Right lobe of liver (tissue), 6 donors: ENCODE measurements around the gene RAB3GAP1. TPM values are rescaled to one million over a fixed set of nuclear protein-coding genes. Genes with fewer than 3 reads are reported as not detected.

Experiments
- ATAC-seq, 4 donors: fragments of 200-7000 bp; cut with Tn5 transposase; one replicate each; pipeline ENCODE4 v1.9.1; 2020; ENCODE audit warnings: mild to moderate bottlenecking in 4 of 4, moderate library complexity in 4 of 4
- DNase-seq, 3 donors: peaks; one replicate each; pipeline ENCODE4 v3.0.0-alpha.2; 2020
- H3K27ac ChIP-seq, 3 donors: fragments of 200-600 bp; one replicate each; pipeline ENCODE4 v1.8.0; 2022
- H3K27me3 ChIP-seq, 2 donors: fragments of 200-600 bp; one replicate each; pipeline ENCODE4 v1.8.0; 2022
- H3K36me3 ChIP-seq, 4 donors: fragments of 200-600 bp; sonication (generic) in 1 of 4; one replicate each; pipeline versions ENCODE4 v1.5.1 to v1.8.0; 2017 to 2022; ENCODE audit warnings: control low read depth in 1 of 4
- H3K4me1 ChIP-seq, 4 donors: fragments of 200-600 bp; sonication (generic) in 1 of 4; one replicate each; pipeline versions ENCODE4 v1.5.1 to v1.8.0; 2017 to 2022; ENCODE audit warnings: control low read depth in 1 of 4
- H3K4me3 ChIP-seq, 3 donors: fragments of 200-600 bp; one replicate each; pipeline ENCODE4 v1.8.0; 2022
- H3K9me3 ChIP-seq, 4 donors: fragments of 200-600 bp; sonication (generic) in 1 of 4; one replicate each; pipeline versions ENCODE4 v1.5.1 to v1.8.0; 2017 to 2022; ENCODE audit warnings: control low read depth in 1 of 4
- CTCF ChIP-seq, 4 donors: fragments of 200-600 bp in 3 of 4; fragments of 450-650 bp in 1 of 4; IDR thresholded peaks; one replicate each; pipeline versions ENCODE4 v1.5.1 to v1.8.0; 2016 to 2022; ENCODE audit warnings: antibody characterized with exemption in 4 of 4, mild to moderate bottlenecking in 2 of 4
- POLR2A ChIP-seq: fragments of 450-650 bp; IDR thresholded peaks from one replicate; pipeline ENCODE4 v1.6.1; 2017; ENCODE audit warnings: antibody characterized with exemption, mild to moderate bottlenecking
- WGBS: methylation state at CpG from one replicate; pipeline ENCODE4 v1.1.6; 2018; ENCODE audit warnings: low coverage, low lambda C conversion rate; ENCODE audit not compliant: insufficient coverage; ENCODE audit errors: missing lambda C conversion rate; 5-methylcytosine and 5-hydroxymethylcytosine counted together
- intact Hi-C, 2 donors: fragments of 100-400 bp; cut with DNase I; formaldehyde crosslinking; loops; one replicate each; pipeline versions ENCODE4 v1.11.2 to v1.14.1; 2022
- total RNA-seq, 6 experiments: library from RNA; depleted of rRNA in 2 of 6; stranded (reverse); fragments of >200 nt in 2 of 6; fragmentation: NEBNext Ultra II Directional in 3 of 6; extraction: Animal tissue kit (Norgen Biotek cat#: 25700) in 3 of 6; gene quantifications; one replicate each; pipeline versions ENCODE4 v1.1.0 to v1.2.4, GENCODE V29; 2016 to 2023
- donor health status: DM: no; HTN: yes; CAD: no.
- donor health status: DM: no; HTN: no; CAD: no.
- donor health status: DM: no; HTN: no; CAD: no.
- donor health status: DM: no; HTN: yes; CAD: no.
- donor health status: DM: no; HTN: yes; CAD: no.

The RAB3GAP1 gene
- total RNA-seq, 6 experiments from 2014 or later = 13.9 to 17.8 (median 15.9) TPM

DNA sequence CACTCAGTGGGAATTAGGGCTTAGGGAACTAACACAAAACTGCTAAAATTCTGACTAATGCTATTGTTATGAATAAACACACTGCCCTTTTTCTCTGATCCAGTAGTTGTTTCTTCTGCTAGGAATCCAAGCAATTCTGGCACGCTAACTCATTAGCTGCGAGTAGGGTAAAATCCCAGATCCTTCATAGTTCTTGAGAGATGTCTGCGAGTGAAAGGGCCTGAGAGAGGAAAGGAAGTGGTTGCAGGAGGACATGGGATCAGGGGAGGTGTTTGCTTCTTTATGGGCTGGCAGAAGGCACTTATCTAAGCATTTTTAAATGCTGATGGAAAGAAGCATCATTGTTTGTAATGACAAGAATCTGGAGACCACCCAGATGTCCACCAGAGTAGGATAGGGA lies 14.3 kb upstream of the RAB3GAP1 start:
- Histone ChIP-seq H3K9me3 (no peaks in the 10 kb centered on the region), H3K36me3 (no peaks in the 10 kb centered on the region), H3K4me3 (no peak overlapping the region), H3K4me1 (no peaks in the 10 kb centered on the region), H3K27ac (no peak overlapping the region), H3K27me3 (no peaks in the 10 kb centered on the region)
- 64% methylated on average over 3 of the region's 3 CpGs for WGBS
- TF ChIP-seq CTCF (IDR thresholded peaks at IDR 0.05) (no peak), POLR2A (no peak)
- DNase-seq = no peak
- no peak for ATAC-seq
- intact Hi-C loops = no loop called here

GRCh38 chr2:135043345-135043744 lies 8.7 kb upstream of the RAB3GAP1 start:
- Histone ChIP-seq H3K27ac (no peak overlapping the region), H3K27me3 (no peaks in the 10 kb centered on the region), H3K36me3 (no peaks in the 10 kb centered on the region), H3K4me1 (no peaks in the 10 kb centered on the region), H3K9me3 (no peaks in the 10 kb centered on the region), H3K4me3 (no peak overlapping the region)
- intact Hi-C loops = no loop called here
- no peak for DNase-seq
- TF ChIP-seq POLR2A (no peak), CTCF (IDR thresholded peaks at IDR 0.05) (peak; percentile 15 to 50 (median 30))
- 43% methylated on average over 2 of the region's 2 CpGs for WGBS
- no peak for ATAC-seq

GRCh38 chr2:135047300-135047699 lies 4.8 kb upstream of the RAB3GAP1 start, which contains the start of gene MAP3K19:
MAP3K19 (minus strand) TSS chr2:135047447; CDS start chr2:135024647, 22,800 bp downstream.
- ATAC-seq (no peak), DNase-seq (no peak)
- Histone ChIP-seq H3K9me3 (no peaks in the 10 kb centered on the region), H3K27me3 (no peaks in the 10 kb centered on the region), H3K4me3 (no peak within 1 kb of the TSS), H3K4me1 (peaks cover 0 to 3% (median 0%) of the 10 kb centered on the region in 4 donors), H3K36me3 (no peaks in the 10 kb centered on the region), H3K27ac (no peak within 1 kb of the TSS)
- TF ChIP-seq CTCF (IDR thresholded peaks at IDR 0.05) = no peak
- TF ChIP-seq POLR2A = no peak
- intact Hi-C loops = no loop called here

GRCh38 chr2:135048122-135048521 lies 4.0 kb upstream of the RAB3GAP1 start:
- intact Hi-C loops = no loop called here
- TF ChIP-seq POLR2A = no peak
- TF ChIP-seq CTCF (IDR thresholded peaks at IDR 0.05) = no peak

DNA sequence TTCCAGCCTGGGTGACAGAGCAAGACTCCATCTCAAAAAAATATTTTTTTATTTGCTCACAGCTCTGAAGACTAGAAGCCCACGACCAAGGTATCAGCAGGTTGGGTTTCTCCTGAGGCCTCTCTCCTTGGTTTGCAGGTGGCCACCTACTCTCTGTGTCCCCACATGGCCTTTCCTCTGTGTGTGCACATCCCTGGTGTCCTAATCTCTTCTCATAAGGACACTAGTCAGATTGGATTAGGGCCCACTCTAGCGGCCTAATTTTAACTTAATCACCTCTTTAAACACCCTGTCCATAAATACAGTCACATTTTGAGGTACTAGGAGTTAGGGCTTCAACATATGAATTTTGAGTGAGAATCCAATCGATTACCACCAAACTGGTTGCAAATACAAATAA lies 2.0 kb upstream of the RAB3GAP1 start:
- intact Hi-C loops = no loop called here
- H3K27ac ChIP-seq = no peak overlapping the region
- WGBS = 56% methylated on average over 3 of the region's 3 CpGs

More at GRCh38 chr2:135048122-135048521, 4.0 kb upstream of the RAB3GAP1 start:
- DNase-seq = no peak
- H3K4me3 ChIP-seq = no peak overlapping the region
- H3K9me3 ChIP-seq = no peaks in the 10 kb centered on the region
- H3K36me3 ChIP-seq = no peaks in the 10 kb centered on the region
- H3K4me1 ChIP-seq = peaks cover 0 to 5% (median 1%) of the 10 kb centered on the region in 4 donors
- no peak overlapping the region for H3K27ac ChIP-seq
- ATAC-seq = no peak
- H3K27me3 ChIP-seq = no peaks in the 10 kb centered on the region
- 66% methylated on average over 3 of the region's 6 CpGs for WGBS

More for the DNA sequence above, 2.0 kb upstream of the RAB3GAP1 start:
- ATAC-seq = no peak
- Histone ChIP-seq H3K27me3 (no peaks in the 10 kb centered on the region), H3K4me3 (no peak overlapping the region), H3K9me3 (no peaks in the 10 kb centered on the region), H3K36me3 (no peaks in the 10 kb centered on the region), H3K4me1 (peaks cover 0 to 20% (median 4%) of the 10 kb centered on the region in 4 donors)
- TF ChIP-seq CTCF (IDR thresholded peaks at IDR 0.05) (no peak), POLR2A (no peak)
- DNase-seq = no peak
